IPS-NIHi11 (cell line): ENCODE measurements around the gene ABHD11.
"Not testable (repeated sequence)": the region's sequence is repeated elsewhere in the genome, so short reads cannot be mapped to it uniquely, and the experiment has no call there.

Source experiments
- DNase-seq: peaks from one replicate; pipeline ENCODE4 v3.0.0; 2012; ENCODE audit warnings: mixed read lengths, low spot score

ABHD11 gene

GRCh38 chr7:73718905-73719805 is 19.4 kb downstream of the ABHD11 start, which contains the start of gene STX1A:
STX1A (minus strand) TSS chr7:73719669; CDS start chr7:73719631, 38 bp downstream.
- DNase-seq: peak; percentile 98

- DNase-seq: no peak
Observed at GRCh38 chr7:73718438-73718881, 20.1 kb downstream of the ABHD11 start.

GRCh38 chr7:73717991-73718405 is 20.6 kb downstream of the ABHD11 start:
- DNase-seq: no peak

- DNase-seq: no peak
Observed at GRCh38 chr7:73717025-73717807, 21.4 kb downstream of the ABHD11 start.

- DNase-seq: no peak
Observed at GRCh38 chr7:73716318-73716890, 22.2 kb downstream of the ABHD11 start.

- no peak for DNase-seq
Observed at GRCh38 chr7:73715648-73716317, 22.8 kb downstream of the ABHD11 start.

GRCh38 chr7:73713319-73713718 is 25.3 kb downstream of the ABHD11 start:
- DNase-seq: not testable (repeated sequence)

- no peak for DNase-seq
Observed at GRCh38 chr7:73712773-73713172, 25.8 kb downstream of the ABHD11 start.

- DNase-seq: no peak
Observed at GRCh38 chr7:73708961-73709549, 29.5 kb downstream of the ABHD11 start.

GRCh38 chr7:73707045-73707631 is 31.5 kb downstream of the ABHD11 start:
- DNase-seq: no peak

GRCh38 chr7:73706126-73707044 is 32.2 kb downstream of the ABHD11 start:
- DNase-seq: no peak

- no peak for DNase-seq
Observed at GRCh38 chr7:73705551-73705920, 33.1 kb downstream of the ABHD11 start.

GRCh38 chr7:73704640-73705550 is 33.7 kb downstream of the ABHD11 start:
- DNase-seq: no peak

- DNase-seq: peak; percentile 96
Observed at GRCh38 chr7:73703757-73704639, 34.6 kb downstream of the ABHD11 start.

GRCh38 chr7:73703225-73703624 is 35.4 kb downstream of the ABHD11 start:
- DNase-seq: no peak

GRCh38 chr7:73702665-73703064 is 35.9 kb downstream of the ABHD11 start:
- no peak for DNase-seq

GRCh38 chr7:73702226-73702625 is 36.4 kb downstream of the ABHD11 start:
- no peak for DNase-seq
